Omental fat pad (tissue), 4 donors: Measurements from ENCODE around the gene FBXL3. TPM values are rescaled to one million over a fixed set of nuclear protein-coding genes. Genes with fewer than 3 reads are reported as not detected.

Experiments
- ATAC-seq: fragments of 150-250 bp; one replicate; pipeline ENCODE4 v1.9.1; 2016; ENCODE audit warnings: mild to moderate bottlenecking, moderate library complexity; ENCODE audit not compliant: low FRiP score
- DNase-seq: peaks from one replicate; pipeline ENCODE4 v3.0.0-alpha.2; 2019; ENCODE audit warnings: low spot score
- CTCF ChIP-seq, 3 donors: fragments of 450-650 bp; IDR thresholded peaks; one replicate each; pipeline ENCODE4 v1.5.1; 2016 to 2017; ENCODE audit warnings: antibody characterized with exemption in 3 of 3, mild to moderate bottlenecking in 3 of 3, moderate library complexity in 2 of 3
- total RNA-seq, 4 donors: library from RNA; depleted of rRNA; stranded (reverse); fragments of >200 nt; gene quantifications; one replicate each; pipeline ENCODE4 v1.1.0, GENCODE V29; 2016

Gene FBXL3
- total RNA-seq, 4 donors from 2014 or later = 62.3 to 121 (median 74.8) TPM

- TF ChIP-seq CTCF (IDR thresholded peaks at IDR 0.05) = no peak
- ATAC-seq = no peak
- DNase-seq = no peak
Observed at GRCh38 chr13:76976490-76976889, 50.5 kb downstream of the FBXL3 start.

GRCh38 chr13:76975863-76976262 lies 51.1 kb downstream of the FBXL3 start:
- ATAC-seq = no peak
- no peak for DNase-seq
- no peak for TF ChIP-seq CTCF (IDR thresholded peaks at IDR 0.05)

DNA sequence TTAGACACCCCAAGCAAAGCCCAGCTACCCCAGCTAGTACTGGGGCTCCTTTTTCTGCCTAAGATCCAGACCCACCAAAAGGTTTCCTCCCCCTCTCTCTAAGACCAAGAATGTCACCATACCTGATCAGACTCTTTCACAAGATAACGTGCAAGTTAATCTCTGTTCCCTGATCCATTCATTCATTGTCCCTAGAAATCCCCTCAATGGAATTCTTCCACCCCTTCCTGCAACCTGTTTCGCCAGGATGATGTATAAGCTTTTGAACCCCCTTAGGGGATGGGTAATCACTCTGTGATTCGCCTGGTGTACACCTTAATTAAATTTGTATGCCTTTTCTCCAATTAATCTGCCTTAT lies 52.4 kb downstream of the FBXL3 start:
- no peak for ATAC-seq
- no peak for TF ChIP-seq CTCF (IDR thresholded peaks at IDR 0.05)
- no peak for DNase-seq

DNA sequence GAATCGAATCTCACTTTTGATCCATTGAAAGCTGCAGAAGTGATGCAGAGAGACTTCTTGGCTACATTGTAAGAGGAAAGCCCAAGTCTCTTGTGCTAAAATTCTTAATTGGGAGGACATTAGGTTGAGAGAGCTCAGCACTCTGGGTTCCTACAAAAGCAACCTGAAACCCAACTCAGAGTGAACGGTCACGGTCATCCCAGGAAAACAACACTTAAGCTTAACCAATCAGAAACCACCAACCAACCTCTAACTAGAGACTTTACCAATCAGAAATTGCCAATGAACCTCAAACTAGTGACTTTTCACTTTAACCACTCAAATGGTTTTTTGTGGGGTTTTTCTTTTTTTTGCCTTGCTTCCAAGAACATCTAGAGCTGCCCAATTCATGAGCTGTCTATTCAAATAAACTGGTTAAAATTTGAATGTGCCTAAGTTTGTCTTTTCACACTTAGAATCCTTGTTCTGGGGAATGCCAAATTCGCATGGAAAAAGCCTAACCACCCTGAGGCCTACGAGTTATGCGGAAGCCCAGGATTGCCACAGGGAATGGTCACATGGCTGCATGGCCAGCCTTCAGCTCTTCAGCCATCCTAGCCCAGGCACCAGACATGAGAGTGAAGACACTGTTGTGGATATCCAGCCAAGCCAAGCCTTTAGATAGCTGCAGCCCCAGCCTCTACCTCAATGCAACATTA lies 52.9 kb downstream of the FBXL3 start:
- no peak for ATAC-seq
- TF ChIP-seq CTCF (IDR thresholded peaks at IDR 0.05) = no peak
- no peak for DNase-seq

DNA sequence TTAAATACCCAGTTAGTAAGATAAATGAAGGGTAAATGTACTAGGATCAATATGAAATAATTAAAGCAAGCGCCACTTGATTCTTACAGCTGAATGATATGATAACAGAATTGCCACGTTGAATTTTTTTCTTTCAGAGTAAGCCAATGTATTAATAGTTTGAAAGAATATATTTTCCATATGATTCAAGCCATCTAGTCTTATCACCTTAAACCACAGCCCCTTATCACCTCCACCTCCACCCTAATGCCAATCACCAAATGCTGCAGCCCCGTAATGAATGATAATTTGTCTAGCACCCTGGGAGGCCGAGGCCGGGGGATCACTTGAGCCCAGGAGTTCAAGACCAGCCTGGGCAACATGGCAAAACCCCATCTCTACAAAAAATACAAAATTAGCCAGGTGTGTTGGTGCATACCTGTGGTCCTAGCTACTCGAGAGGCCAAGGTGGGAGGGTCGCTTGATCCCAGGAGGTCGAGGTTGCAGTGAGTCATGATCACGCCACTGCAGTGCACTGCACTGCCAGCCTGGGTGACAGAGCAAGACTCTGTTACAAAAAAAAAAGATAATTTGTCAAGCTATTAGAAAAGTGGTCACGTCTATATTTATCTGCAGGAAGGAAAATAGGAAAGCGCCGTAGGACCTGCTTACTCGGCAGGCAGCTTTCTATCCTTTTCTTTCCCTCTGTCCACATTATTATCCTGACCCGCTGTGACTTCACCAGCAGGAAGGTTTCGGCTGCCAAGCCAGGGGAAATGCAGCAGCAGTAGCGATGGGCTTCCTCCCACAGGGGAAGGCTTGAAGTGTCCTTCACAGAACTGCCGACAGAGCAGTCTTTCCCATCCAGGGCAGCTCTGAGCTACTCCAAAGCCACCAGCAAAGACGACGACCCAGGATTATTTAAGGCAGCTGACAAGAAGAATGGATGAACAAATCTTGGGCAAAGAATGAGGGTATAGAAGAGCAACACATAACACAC lies 54.8 kb downstream of the FBXL3 start:
- DNase-seq (no peak), ATAC-seq (no peak)
- TF ChIP-seq CTCF (IDR thresholded peaks at IDR 0.05) = no peak

DNA sequence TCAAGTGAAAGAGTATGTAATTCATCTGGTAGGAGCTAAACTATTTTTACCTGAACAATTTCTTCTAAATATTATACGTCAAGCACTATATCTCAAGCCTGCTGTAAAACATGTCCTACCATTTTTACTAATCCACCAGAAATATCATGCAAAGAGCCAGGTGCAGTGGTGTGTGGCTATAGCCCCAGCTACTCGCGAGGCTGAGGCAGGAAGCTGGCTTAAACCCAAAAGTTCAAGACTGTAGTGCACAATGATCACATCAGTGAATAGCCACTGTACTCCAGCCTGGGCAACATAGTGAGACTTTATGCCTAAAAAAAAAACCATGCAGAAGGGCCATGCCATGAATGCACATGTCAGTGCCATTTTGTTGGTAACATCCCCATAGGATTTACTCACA lies 55.7 kb downstream of the FBXL3 start:
- DNase-seq = no peak

More for the DNA sequence above, 55.7 kb downstream of the FBXL3 start:
- no peak for ATAC-seq
- TF ChIP-seq CTCF (IDR thresholded peaks at IDR 0.05) = no peak
